A549 (cell line): ENCODE measurements around the gene RAD18. TPM values are rescaled to one million over a fixed set of nuclear protein-coding genes. Genes with fewer than 3 reads are reported as not detected.

Experiments used
- ATAC-seq, 2 experiments: fragments of 200-7000 bp in 1 of 2; fragments of >200 bp in 1 of 2; cut with Nextera tagmentation in 1 of 2; cut with Tn5 transposase in 1 of 2; 3 replicates each; pipeline versions ENCODE4 v1.8.0 to v1.9.1; 2018 to 2020; ENCODE audit warnings: mild to moderate bottlenecking in 1 of 2, moderate library complexity in 1 of 2
- CTCF ChIA-PET: fragments of 300-600 bp; sonication (Branson Sonifier 250); formaldehyde crosslinking; extraction: SDS; loops from one replicate; lab custom pipeline; 2021; ENCODE audit warnings: antibody characterized with exemption, inconsistent platforms; lab: Yijun Ruan, JAX
- POLR2A ChIA-PET: fragments of 350-600 bp; formaldehyde crosslinking; extraction: SDS; loops from one replicate; lab custom pipeline; 2021; ENCODE audit warnings: antibody characterized with exemption, inconsistent platforms; lab: Yijun Ruan, JAX
- DNase-seq, 2 experiments: peaks; one replicate each; pipeline versions ENCODE4 v3.0.0 to v3.0.0-alpha.2; 2011 to 2016; ENCODE audit warnings: low read depth in 1 of 2, low spot score in 1 of 2
- FAIRE-seq: peaks from 2 replicates; lab custom pipeline; 2011; peaks lifted over from hg19 to GRCh38; lab: Jason Lieb, UNC
- H3K27ac ChIP-seq, 2 experiments: fragments of >200 bp; sonication (Bioruptor Twin); formaldehyde crosslinking; 3 replicates each; pipeline ENCODE4 v1.5.1; 2016 to 2017
- H3K4me1 ChIP-seq: fragments of >200 bp; sonication (Bioruptor Twin); formaldehyde crosslinking; 3 replicates; pipeline ENCODE4 v1.6.1; 2016
- H3K4me2 ChIP-seq: fragments of >200 bp; sonication (Bioruptor Twin); formaldehyde crosslinking; 3 replicates; pipeline ENCODE4 v1.6.1; 2016
- H3K4me3 ChIP-seq: fragments of >200 bp; sonication (Bioruptor Twin); formaldehyde crosslinking; 3 replicates; pipeline ENCODE4 v1.5.1; 2016
- H3K9me3 ChIP-seq: fragments of >200 bp; sonication (Bioruptor Twin); formaldehyde crosslinking; 3 replicates; pipeline ENCODE4 v1.6.1; 2016
- CHD2 ChIP-seq: fragments of 150-350 bp; IDR thresholded peaks from 2 replicates; pipeline ENCODE4 v1.6.1; 2014; ENCODE audit warnings: low read length; ENCODE audit not compliant: partially characterized antibody
- CHD4 ChIP-seq: fragments of 200-600 bp; sonication (generic); IDR thresholded peaks from 2 replicates; pipeline ENCODE4 v1.6.1; 2016; ENCODE audit warnings: antibody characterized with exemption, mild to moderate bottlenecking, borderline replicate concordance
- EHMT2 ChIP-seq: fragments of 200-600 bp; sonication (generic); IDR thresholded peaks from 2 replicates; pipeline ENCODE4 v1.6.1; 2016; ENCODE audit warnings: antibody characterized with exemption, low read depth, mild to moderate bottlenecking, moderate library complexity
- FOSL2 ChIP-seq, 2 experiments: fragments of 450-650 bp in 1 of 2; fragments of >200 bp in 1 of 2; sonication (Bioruptor Twin) in 1 of 2; formaldehyde crosslinking; IDR thresholded peaks; 2 replicates each; pipeline versions ENCODE4 v1.5.0 to v1.6.1; 2016 to 2020; ENCODE audit warnings: mild to moderate bottlenecking in 1 of 2, moderate library complexity in 1 of 2
- GATA3 ChIP-seq: IDR thresholded peaks from 2 replicates; pipeline ENCODE4 v1.6.1; 2012; ENCODE audit warnings: borderline replicate concordance
- HEYL ChIP-seq: fragments of 250-450 bp; sonication (Bioruptor Pico); IDR thresholded peaks from 2 replicates; pipeline ENCODE4 v1.8.0; 2021; ENCODE audit warnings: mild to moderate bottlenecking, moderate library complexity
- JUN ChIP-seq, 2 experiments: fragments of >200 bp; sonication (Bioruptor Twin); formaldehyde crosslinking; IDR thresholded peaks; 2 replicates in 1 of 2; 3 replicates in 1 of 2; pipeline ENCODE4 v1.6.1; 2016 to 2017
- JUNB ChIP-seq: fragments of >200 bp; sonication (Bioruptor Twin); formaldehyde crosslinking; IDR thresholded peaks from 2 replicates; pipeline ENCODE4 v1.6.1; 2016
- MAFK ChIP-seq: fragments of 450-650 bp; IDR thresholded peaks from 2 replicates; pipeline ENCODE4 v1.6.1; 2014; ENCODE audit not compliant: partially characterized antibody
- MAZ ChIP-seq: fragments of 150-350 bp; IDR thresholded peaks from 2 replicates; pipeline ENCODE4 v1.6.1; 2014; ENCODE audit warnings: antibody characterized with exemption, low read depth, low read length, borderline replicate concordance
- MYC ChIP-seq: IDR thresholded peaks from 2 replicates; pipeline ENCODE4 v1.6.1; 2012; ENCODE audit warnings: mild to moderate bottlenecking, inconsistent platforms, low read length, improper control_type of control experiment, borderline replicate concordance
- NFE2L2 ChIP-seq: fragments of 150-350 bp; conservative IDR thresholded peaks from 2 replicates; pipeline ENCODE4 v1.6.1; 2014; ENCODE audit warnings: low read length
- PHF8 ChIP-seq: fragments of 200-600 bp; sonication (generic); IDR thresholded peaks from 2 replicates; pipeline ENCODE4 v1.6.1; 2016; ENCODE audit warnings: low read depth, mild to moderate bottlenecking, antibody characterized with exemption, moderate library complexity, borderline replicate concordance
- RFX5 ChIP-seq: fragments of 450-650 bp; IDR thresholded peaks from 2 replicates; pipeline ENCODE4 v1.7.1; 2014; ENCODE audit warnings: antibody characterized with exemption, mild to moderate bottlenecking, moderate library complexity
- TP53 ChIP-seq: fragments of 250-450 bp; sonication (Bioruptor Pico); IDR thresholded peaks from 2 replicates; pipeline ENCODE4 v1.5.0; 2021; ENCODE audit warnings: mild to moderate bottlenecking, moderate library complexity
- ZC3H11A ChIP-seq: fragments of 450-650 bp; IDR thresholded peaks from 2 replicates; pipeline ENCODE4 v1.6.1; 2014; ENCODE audit warnings: antibody characterized with exemption, mild to moderate bottlenecking
- ZFP36 ChIP-seq: fragments of 450-650 bp; IDR thresholded peaks from 2 replicates; pipeline ENCODE4 v1.6.1; 2014; ENCODE audit warnings: borderline replicate concordance; ENCODE audit not compliant: partially characterized antibody
- ZNF302 ChIP-seq: fragments of 250-450 bp; sonication (Bioruptor Pico); IDR thresholded peaks from 2 replicates; pipeline ENCODE4 v1.9.0; 2021; ENCODE audit warnings: inconsistent platforms, mild to moderate bottlenecking, moderate library complexity
- ZSCAN20 ChIP-seq: fragments of 250-450 bp; sonication (Bioruptor Pico); IDR thresholded peaks from 2 replicates; pipeline ENCODE4 v1.8.0; 2022; ENCODE audit warnings: mild to moderate bottlenecking, moderate library complexity
- WGBS: methylation state at CpG from one replicate; pipeline ENCODE4 v1.1.6; 2017; ENCODE audit errors: missing lambda C conversion rate; 5-methylcytosine and 5-hydroxymethylcytosine counted together
- polyA plus RNA-seq, 4 experiments: library from polyadenylated mRNA; depleted of rRNA in 3 of 4; stranded (reverse); fragments of >200 nt; fragmentation: RNase III in 1 of 4; extraction: RNeasy Plus Mini Kit Qiagen cat#74134 plus additional on column Dnase treatment in 1 of 4; gene quantifications; 2 replicates in 3 of 4; 3 replicates in 1 of 4; pipeline ENCODE4 v1.2.3, GENCODE V29; 2011 to 2017
- TF ChIP-seq, protein P1 (sequence below): fragments of >200 bp; sonication (Bioruptor Twin); formaldehyde crosslinking; IDR thresholded peaks from 3 replicates; pipeline ENCODE4 v1.6.1; 2016
- TF ChIP-seq, protein P2 (sequence below): IDR thresholded peaks from 2 replicates; pipeline ENCODE4 v1.6.1; 2012; ENCODE audit warnings: low read depth, borderline replicate concordance
- TF ChIP-seq, protein P3 (sequence below): fragments of 150-350 bp; IDR thresholded peaks from 2 replicates; pipeline ENCODE4 v1.6.1; 2014; ENCODE audit warnings: low read depth, mild to moderate bottlenecking, low read length
- TF ChIP-seq, protein P4 (sequence below): fragments of 200-600 bp; sonication (generic); IDR thresholded peaks from 2 replicates; pipeline ENCODE4 v1.6.1; 2016; ENCODE audit warnings: antibody characterized with exemption, mild to moderate bottlenecking, moderate library complexity
- TF ChIP-seq, protein P5 (sequence below): fragments of 250-450 bp; sonication (Bioruptor Pico); IDR thresholded peaks from 2 replicates; pipeline ENCODE4 v1.5.0; 2021; ENCODE audit warnings: mild to moderate bottlenecking, moderate library complexity, borderline replicate concordance

Gene RAD18
- polyA plus RNA-seq, 2 of the 4 experiments (the other 2 are of a cell fraction): 11.8 to 23.2 TPM

DNA sequence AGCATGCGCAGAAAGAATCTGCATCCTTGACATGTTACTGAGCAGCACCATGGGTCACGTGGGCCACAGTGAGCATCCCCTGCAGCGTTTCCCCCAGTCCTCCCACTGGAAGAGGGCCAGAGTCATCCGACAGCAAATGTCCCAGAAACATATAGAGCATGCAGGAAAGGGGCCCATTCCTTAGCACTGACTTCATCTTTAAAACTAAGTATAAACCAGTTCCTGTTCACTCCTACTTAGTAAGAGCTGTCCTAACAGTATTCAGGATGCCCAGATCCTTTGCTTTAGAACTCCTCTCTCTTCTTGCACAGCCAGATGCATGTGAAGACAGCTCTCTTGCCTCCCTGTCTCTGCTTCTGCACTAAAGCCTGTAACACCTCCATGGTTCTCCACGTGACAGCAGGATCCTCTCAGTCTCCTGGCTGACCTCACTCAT, 114.6 kb downstream of the RAD18 start:
- Histone ChIP-seq H3K9me3 (no peaks in the 10 kb centered on the region), H3K4me3 (no peak overlapping the region), H3K4me1 (peaks cover 25% of the 10 kb centered on the region), H3K27ac (no peak overlapping the region), H3K4me2 (no peak overlapping the region)
- TF ChIP-seq EHMT2 (no peak), GATA3 (no peak), MYC (no peak), CHD4 (no peak), HEYL (CRISPR knock-in tag) (no peak), TP53 (CRISPR knock-in tag) (no peak), PHF8 (no peak), CHD2 (no peak), NFE2L2 (no peak), MAZ (no peak), ZFP36 (no peak), ZC3H11A (no peak)
- TF ChIP-seq, protein P1, sequence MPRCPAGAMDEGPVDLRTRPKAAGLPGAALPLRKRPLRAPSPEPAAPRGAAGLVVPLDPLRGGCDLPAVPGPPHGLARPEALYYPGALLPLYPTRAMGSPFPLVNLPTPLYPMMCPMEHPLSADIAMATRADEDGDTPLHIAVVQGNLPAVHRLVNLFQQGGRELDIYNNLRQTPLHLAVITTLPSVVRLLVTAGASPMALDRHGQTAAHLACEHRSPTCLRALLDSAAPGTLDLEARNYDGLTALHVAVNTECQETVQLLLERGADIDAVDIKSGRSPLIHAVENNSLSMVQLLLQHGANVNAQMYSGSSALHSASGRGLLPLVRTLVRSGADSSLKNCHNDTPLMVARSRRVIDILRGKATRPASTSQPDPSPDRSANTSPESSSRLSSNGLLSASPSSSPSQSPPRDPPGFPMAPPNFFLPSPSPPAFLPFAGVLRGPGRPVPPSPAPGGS: no peak
- TF ChIP-seq, protein P2, sequence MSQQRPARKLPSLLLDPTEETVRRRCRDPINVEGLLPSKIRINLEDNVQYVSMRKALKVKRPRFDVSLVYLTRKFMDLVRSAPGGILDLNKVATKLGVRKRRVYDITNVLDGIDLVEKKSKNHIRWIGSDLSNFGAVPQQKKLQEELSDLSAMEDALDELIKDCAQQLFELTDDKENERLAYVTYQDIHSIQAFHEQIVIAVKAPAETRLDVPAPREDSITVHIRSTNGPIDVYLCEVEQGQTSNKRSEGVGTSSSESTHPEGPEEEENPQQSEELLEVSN: no peak
- TF ChIP-seq, protein P3, sequence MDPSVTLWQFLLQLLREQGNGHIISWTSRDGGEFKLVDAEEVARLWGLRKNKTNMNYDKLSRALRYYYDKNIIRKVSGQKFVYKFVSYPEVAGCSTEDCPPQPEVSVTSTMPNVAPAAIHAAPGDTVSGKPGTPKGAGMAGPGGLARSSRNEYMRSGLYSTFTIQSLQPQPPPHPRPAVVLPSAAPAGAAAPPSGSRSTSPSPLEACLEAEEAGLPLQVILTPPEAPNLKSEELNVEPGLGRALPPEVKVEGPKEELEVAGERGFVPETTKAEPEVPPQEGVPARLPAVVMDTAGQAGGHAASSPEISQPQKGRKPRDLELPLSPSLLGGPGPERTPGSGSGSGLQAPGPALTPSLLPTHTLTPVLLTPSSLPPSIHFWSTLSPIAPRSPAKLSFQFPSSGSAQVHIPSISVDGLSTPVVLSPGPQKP: no peak
- TF ChIP-seq, protein P4, sequence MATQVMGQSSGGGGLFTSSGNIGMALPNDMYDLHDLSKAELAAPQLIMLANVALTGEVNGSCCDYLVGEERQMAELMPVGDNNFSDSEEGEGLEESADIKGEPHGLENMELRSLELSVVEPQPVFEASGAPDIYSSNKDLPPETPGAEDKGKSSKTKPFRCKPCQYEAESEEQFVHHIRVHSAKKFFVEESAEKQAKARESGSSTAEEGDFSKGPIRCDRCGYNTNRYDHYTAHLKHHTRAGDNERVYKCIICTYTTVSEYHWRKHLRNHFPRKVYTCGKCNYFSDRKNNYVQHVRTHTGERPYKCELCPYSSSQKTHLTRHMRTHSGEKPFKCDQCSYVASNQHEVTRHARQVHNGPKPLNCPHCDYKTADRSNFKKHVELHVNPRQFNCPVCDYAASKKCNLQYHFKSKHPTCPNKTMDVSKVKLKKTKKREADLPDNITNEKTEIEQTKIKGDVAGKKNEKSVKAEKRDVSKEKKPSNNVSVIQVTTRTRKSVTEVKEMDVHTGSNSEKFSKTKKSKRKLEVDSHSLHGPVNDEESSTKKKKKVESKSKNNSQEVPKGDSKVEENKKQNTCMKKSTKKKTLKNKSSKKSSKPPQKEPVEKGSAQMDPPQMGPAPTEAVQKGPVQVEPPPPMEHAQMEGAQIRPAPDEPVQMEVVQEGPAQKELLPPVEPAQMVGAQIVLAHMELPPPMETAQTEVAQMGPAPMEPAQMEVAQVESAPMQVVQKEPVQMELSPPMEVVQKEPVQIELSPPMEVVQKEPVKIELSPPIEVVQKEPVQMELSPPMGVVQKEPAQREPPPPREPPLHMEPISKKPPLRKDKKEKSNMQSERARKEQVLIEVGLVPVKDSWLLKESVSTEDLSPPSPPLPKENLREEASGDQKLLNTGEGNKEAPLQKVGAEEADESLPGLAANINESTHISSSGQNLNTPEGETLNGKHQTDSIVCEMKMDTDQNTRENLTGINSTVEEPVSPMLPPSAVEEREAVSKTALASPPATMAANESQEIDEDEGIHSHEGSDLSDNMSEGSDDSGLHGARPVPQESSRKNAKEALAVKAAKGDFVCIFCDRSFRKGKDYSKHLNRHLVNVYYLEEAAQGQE: no peak
- FAIRE-seq (no peak), ATAC-seq (no peak), DNase-seq (no peak)
- CTCF ChIA-PET: interaction anchor here (0.6 kb wide), 1 partner anchor 80 kb away, joined by 3 read pairs; no protein-coding TSS in a partner anchor
- WGBS: 72% methylated on average over 5 of the region's 5 CpGs
- POLR2A ChIA-PET: no interaction called here

DNA sequence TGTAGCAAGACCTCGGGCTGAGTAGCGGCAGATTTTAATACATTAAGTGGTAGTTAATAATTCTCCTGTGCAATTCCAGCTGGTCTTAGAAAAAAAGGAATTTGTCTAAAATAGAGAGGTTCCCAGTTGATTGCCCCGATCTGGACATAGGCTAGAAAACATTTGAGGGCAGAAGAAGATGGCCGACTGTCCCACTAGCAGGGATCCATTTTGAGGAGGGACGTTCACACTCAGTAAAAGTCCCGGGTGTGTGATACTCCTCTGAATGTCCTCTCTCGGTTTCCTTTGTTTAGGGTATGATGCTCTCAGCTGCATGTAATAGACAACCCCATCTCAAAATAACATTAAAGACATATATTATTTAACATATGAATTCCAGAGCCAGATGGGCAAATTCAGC, 116.0 kb downstream of the RAD18 start:
- peaks cover 23% of the 10 kb centered on the region for H3K4me1 ChIP-seq
- CTCF ChIA-PET: interaction anchor here (0.9 kb wide), 1 partner anchor 78 kb away, joined by 3 read pairs; the partner anchor contains the start of gene OXTR
- no peak overlapping the region for H3K4me3 ChIP-seq
- WGBS: 92% methylated on average over 7 of the region's 7 CpGs
- no peak for FAIRE-seq
- no peak overlapping the region for H3K4me2 ChIP-seq
- POLR2A ChIA-PET: no interaction called here
- no peaks in the 10 kb centered on the region for H3K9me3 ChIP-seq
- DNase-seq: no peak
- TF ChIP-seq MAFK: no peak
- no peak for TF ChIP-seq RFX5
- no peak for TF ChIP-seq NFE2L2
- TF ChIP-seq JUN (IDR thresholded peaks at IDR 0.05): no peak
- TF ChIP-seq, protein P5, sequence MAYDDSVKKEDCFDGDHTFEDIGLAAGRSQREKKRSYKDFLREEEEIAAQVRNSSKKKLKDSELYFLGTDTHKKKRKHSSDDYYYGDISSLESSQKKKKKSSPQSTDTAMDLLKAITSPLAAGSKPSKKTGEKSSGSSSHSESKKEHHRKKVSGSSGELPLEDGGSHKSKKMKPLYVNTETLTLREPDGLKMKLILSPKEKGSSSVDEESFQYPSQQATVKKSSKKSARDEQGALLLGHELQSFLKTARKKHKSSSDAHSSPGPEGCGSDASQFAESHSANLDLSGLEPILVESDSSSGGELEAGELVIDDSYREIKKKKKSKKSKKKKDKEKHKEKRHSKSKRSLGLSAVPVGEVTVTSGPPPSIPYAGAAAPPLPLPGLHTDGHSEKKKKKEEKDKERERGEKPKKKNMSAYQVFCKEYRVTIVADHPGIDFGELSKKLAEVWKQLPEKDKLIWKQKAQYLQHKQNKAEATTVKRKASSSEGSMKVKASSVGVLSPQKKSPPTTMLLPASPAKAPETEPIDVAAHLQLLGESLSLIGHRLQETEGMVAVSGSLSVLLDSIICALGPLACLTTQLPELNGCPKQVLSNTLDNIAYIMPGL: no peak
- TF ChIP-seq, protein P2: no peak
- TF ChIP-seq ZSCAN20 (CRISPR knock-in tag): no peak
- TF ChIP-seq EHMT2: no peak
- no peak for TF ChIP-seq ZNF302 (CRISPR knock-in tag)
- no peak for TF ChIP-seq FOSL2 (IDR thresholded peaks at IDR 0.05)
- TF ChIP-seq FOSL2 (CRISPR knock-in tag; IDR thresholded peaks at IDR 0.05): no peak
- no peak for TF ChIP-seq JUNB
- no peak for ATAC-seq
- H3K27ac ChIP-seq: no peak overlapping the region
